HEK293T (cell line): ENCODE results near the gene IBA57.
"Not testable (repeated sequence)": the region's sequence is repeated elsewhere in the genome, so short reads cannot be mapped to it uniquely, and the experiment has no call there.

ENCODE experiments used
- CTCF ChIA-PET: fragments of 350-600 bp; formaldehyde crosslinking; extraction: SDS; loops from one replicate; lab custom pipeline; 2021; ENCODE audit warnings: antibody characterized with exemption, inconsistent platforms; lab: Yijun Ruan, JAX
- POLR2A ChIA-PET: fragments of 350-600 bp; formaldehyde crosslinking; extraction: SDS; loops from one replicate; lab custom pipeline; 2020; ENCODE audit warnings: antibody characterized with exemption, inconsistent platforms; lab: Yijun Ruan, JAX
- DNase-seq: peaks from one replicate; pipeline ENCODE4 v3.0.0; 2012; ENCODE audit warnings: mixed read lengths; ENCODE audit errors: extremely low spot score
- ARNT ChIP-seq: fragments of 450-650 bp; IDR thresholded peaks from 2 replicates; pipeline ENCODE4 v1.6.1; 2017; ENCODE audit warnings: mild to moderate bottlenecking
- BHLHE40 ChIP-seq: fragments of 450-650 bp; IDR thresholded peaks from 2 replicates; pipeline ENCODE4 v1.6.1; 2016; ENCODE audit warnings: mild to moderate bottlenecking, moderate library complexity, borderline replicate concordance
- CTBP1 ChIP-seq: fragments of 450-650 bp; IDR thresholded peaks from 2 replicates; pipeline ENCODE4 v1.6.1; 2016; ENCODE audit warnings: borderline replicate concordance
- ELF4 ChIP-seq: fragments of 450-650 bp; IDR thresholded peaks from 2 replicates; pipeline ENCODE4 v1.6.1; 2017; ENCODE audit warnings: antibody characterized with exemption
- FOXA1 ChIP-seq: fragments of 450-650 bp; IDR thresholded peaks from 2 replicates; pipeline ENCODE4 v1.6.1; 2016; ENCODE audit warnings: mild to moderate bottlenecking
- FOXK2 ChIP-seq: fragments of 450-650 bp; IDR thresholded peaks from 2 replicates; pipeline ENCODE4 v1.6.1; 2016; ENCODE audit warnings: mild to moderate bottlenecking
- FOXM1 ChIP-seq: fragments of 450-650 bp; IDR thresholded peaks from 2 replicates; pipeline ENCODE4 v1.6.1; 2017; ENCODE audit warnings: mild to moderate bottlenecking, borderline replicate concordance
- HDGF ChIP-seq: fragments of 450-650 bp; IDR thresholded peaks from 2 replicates; pipeline ENCODE4 v1.6.1; 2017; ENCODE audit warnings: antibody characterized with exemption, borderline replicate concordance
- L3MBTL2 ChIP-seq: fragments of 450-650 bp; conservative IDR thresholded peaks from 2 replicates; pipeline ENCODE4 v1.6.1; 2016; ENCODE audit warnings: mild to moderate bottlenecking
- LEF1 ChIP-seq: fragments of 450-650 bp; IDR thresholded peaks from 2 replicates; pipeline ENCODE4 v1.6.1; 2017; ENCODE audit warnings: mild to moderate bottlenecking, borderline replicate concordance
- NFRKB ChIP-seq: fragments of 450-650 bp; IDR thresholded peaks from 2 replicates; pipeline ENCODE4 v1.6.1; 2016; ENCODE audit warnings: mild to moderate bottlenecking, moderate library complexity
- PKNOX1 ChIP-seq: fragments of 450-650 bp; IDR thresholded peaks from 2 replicates; pipeline ENCODE4 v1.6.1; 2016
- SP1 ChIP-seq: fragments of 450-650 bp; IDR thresholded peaks from 2 replicates; pipeline ENCODE4 v1.6.1; 2017
- SUZ12 ChIP-seq: fragments of 450-650 bp; IDR thresholded peaks from 2 replicates; pipeline ENCODE4 v1.6.1; 2016; ENCODE audit warnings: mild to moderate bottlenecking
- TARDBP ChIP-seq: fragments of 450-650 bp; IDR thresholded peaks from 2 replicates; pipeline ENCODE4 v1.6.1; 2016
- ZNF384 ChIP-seq: fragments of 450-650 bp; IDR thresholded peaks from 2 replicates; pipeline ENCODE4 v1.6.1; 2016

The IBA57 gene

GRCh38 chr1:228222548-228222947, 56.9 kb downstream of the IBA57 start:
- DNase-seq = no peak
- ChIA-PET POLR2A (interaction anchor here (0.6 kb wide), 1 partner anchor 21 kb away, joined by 3 read pairs; no protein-coding TSS in a partner anchor), CTCF (no interaction called here)
- TF ChIP-seq TARDBP = no peak

- ChIA-PET POLR2A (interaction anchor here (0.7 kb wide), 1 partner anchor 124 kb away, joined by 3 read pairs; no protein-coding TSS in a partner anchor), CTCF (no interaction called here)
- DNase-seq = no peak
- TF ChIP-seq NFRKB (no peak), ELF4 (no peak), CTBP1 (no peak), HDGF (no peak), FOXA1 (no peak), FOXK2 (no peak), ZNF384 (no peak), TARDBP (no peak)
Observed at GRCh38 chr1:228224198-228225164, 58.9 kb downstream of the IBA57 start.

- ChIA-PET CTCF (no interaction called here), POLR2A (no interaction called here)
- TF ChIP-seq L3MBTL2 = no peak
- TF ChIP-seq TARDBP = no peak
- TF ChIP-seq SUZ12 = no peak
- no peak for DNase-seq
Observed at GRCh38 chr1:228225165-228225710, 59.6 kb downstream of the IBA57 start.

- DNase-seq = no peak
- no peak for TF ChIP-seq ARNT
- no peak for TF ChIP-seq FOXM1
- TF ChIP-seq HDGF = no peak
- TF ChIP-seq SUZ12 = no peak
- TF ChIP-seq FOXA1 = no peak
- TF ChIP-seq LEF1 = no peak
- no peak for TF ChIP-seq L3MBTL2
- TF ChIP-seq TARDBP = no peak
- TF ChIP-seq PKNOX1 = no peak
- no peak for TF ChIP-seq ELF4
- no peak for TF ChIP-seq ZNF384
- TF ChIP-seq CTBP1 = no peak
- POLR2A ChIA-PET = no interaction called here
- CTCF ChIA-PET = no interaction called here
Observed at GRCh38 chr1:228225740-228226139, 60.1 kb downstream of the IBA57 start.

- POLR2A ChIA-PET = interaction anchor here (0.7 to 1.0 kb wide), 2 partner anchors 9 to 231 kb away, joined by 3 to 4 read pairs; a partner anchor contains a TSS
- no peak for DNase-seq
- TF ChIP-seq TARDBP (no peak), ARNT (no peak), ELF4 (no peak), FOXM1 (no peak), ZNF384 (no peak), NFRKB (no peak)
- CTCF ChIA-PET = no interaction called here
Observed at GRCh38 chr1:228226141-228226874, 60.7 kb downstream of the IBA57 start.

- no peak for DNase-seq
- TF ChIP-seq PKNOX1 (no peak), LEF1 (no peak), NFRKB (no peak), L3MBTL2 (no peak), SUZ12 (no peak), TARDBP (no peak), FOXA1 (no peak), ELF4 (no peak), ARNT (no peak), SP1 (no peak), HDGF (no peak), CTBP1 (no peak), ZNF384 (no peak), BHLHE40 (no peak)
- ChIA-PET POLR2A (interaction anchor here (0.7 to 1.0 kb wide), 2 partner anchors 10 to 230 kb away, joined by 3 to 4 read pairs; a partner anchor contains a TSS), CTCF (no interaction called here)
Observed at GRCh38 chr1:228226956-228227791, 61.6 kb downstream of the IBA57 start.

GRCh38 chr1:228228147-228228546, 62.5 kb downstream of the IBA57 start:
- DNase-seq, CTCF ChIA-PET, POLR2A ChIA-PET: not testable (repeated sequence)
